ENCODE measurements around the gene SNRPD3.
A peak's percentile ranks its signal among the peaks of the same experiment; 100 is the strongest.

Gene SNRPD3

GRCh38 chr22:24555165-24556039 is at the start of gene SNRPD3:
TSS of gene SNRPD3 (plus strand) at chr22:24555999. CDS start at chr22:24557675, 1,676 bp downstream.
- TF ChIP-seq CTCF (IDR thresholded peaks at IDR 0.05; ENCODE audit: low read depth, low read length, missing control alignments): no peak
- peak within 1 kb of the TSS; percentile 87 for H3K4me3 ChIP-seq (replicated peaks; ENCODE audit: low read depth, low read length)
- peak; percentile 91 for DNase-seq (ENCODE audit: extremely low read depth, low read depth)

GRCh38 chr22:24506802-24507438 is 48.9 kb upstream of the SNRPD3 start:
- no peak overlapping the region for H3K4me3 ChIP-seq (replicated peaks; ENCODE audit: low read depth, low read length)
- TF ChIP-seq CTCF (IDR thresholded peaks at IDR 0.05; ENCODE audit: low read depth, low read length, missing control alignments): no peak
- no peak for DNase-seq (ENCODE audit: extremely low read depth, low read depth)

GRCh38 chr22:24507716-24508115 is 48.1 kb upstream of the SNRPD3 start:
- no peak overlapping the region for H3K4me3 ChIP-seq (replicated peaks; ENCODE audit: low read depth, low read length)
- no peak for TF ChIP-seq CTCF (IDR thresholded peaks at IDR 0.05; ENCODE audit: low read depth, low read length, missing control alignments)

GRCh38 chr22:24510637-24511625 is 44.9 kb upstream of the SNRPD3 start:
- TF ChIP-seq CTCF (IDR thresholded peaks at IDR 0.05; ENCODE audit: low read depth, low read length, missing control alignments): no peak
- DNase-seq (ENCODE audit: extremely low read depth, low read depth): no peak
- no peak overlapping the region for H3K4me3 ChIP-seq (replicated peaks; ENCODE audit: low read depth, low read length)

More at GRCh38 chr22:24507716-24508115, 48.1 kb upstream of the SNRPD3 start:
- no peak for DNase-seq (ENCODE audit: extremely low read depth, low read depth)

- DNase-seq (ENCODE audit: extremely low read depth, low read depth): no peak
- no peak for TF ChIP-seq CTCF (IDR thresholded peaks at IDR 0.05; ENCODE audit: low read depth, low read length, missing control alignments)
- H3K4me3 ChIP-seq (replicated peaks; ENCODE audit: low read depth, low read length): no peak overlapping the region
Measured at GRCh38 chr22:24512043-24512442, 43.8 kb upstream of the SNRPD3 start.
